GM23248 (cell line): ENCODE measurements around the gene NAIF1. TPM values are rescaled to one million over a fixed set of nuclear protein-coding genes. Genes with fewer than 3 reads are reported as not detected.

Experiments used
- DNase-seq: peaks from one replicate; pipeline ENCODE4 v3.0.0-alpha.2; 2015
- H2AFZ ChIP-seq: fragments of 200-600 bp; sonication (generic); 2 replicates; pipeline ENCODE4 v1.6.1; 2016; ENCODE audit warnings: antibody characterized with exemption
- H3F3A ChIP-seq: fragments of 200-600 bp; sonication (generic); 2 replicates; pipeline ENCODE4 v1.6.1; 2016; ENCODE audit warnings: mild to moderate bottlenecking, antibody characterized with exemption, mixed run types; ENCODE audit not compliant: insufficient read depth
- H3K27ac ChIP-seq: fragments of 200-600 bp; sonication (generic); 2 replicates; pipeline ENCODE4 v1.5.1; 2016; ENCODE audit warnings: mild to moderate bottlenecking
- H3K27me3 ChIP-seq: fragments of 200-600 bp; sonication (generic); replicated peaks from 2 replicates; pipeline ENCODE4 v1.6.1; 2016; ENCODE audit warnings: mild to moderate bottlenecking; ENCODE audit not compliant: insufficient read depth
- H3K36me3 ChIP-seq: fragments of 200-600 bp; sonication (generic); 2 replicates; pipeline ENCODE4 v1.6.1; 2016; ENCODE audit warnings: low read depth, mild to moderate bottlenecking
- H3K4me1 ChIP-seq: fragments of 200-600 bp; sonication (generic); 2 replicates; pipeline ENCODE4 v1.6.1; 2016; ENCODE audit warnings: mild to moderate bottlenecking; ENCODE audit not compliant: insufficient read depth
- H3K4me2 ChIP-seq: fragments of 200-600 bp; sonication (generic); one replicate; pipeline ENCODE4 v1.6.1; 2016; ENCODE audit warnings: mild to moderate bottlenecking; ENCODE audit not compliant: unreplicated experiment
- H3K4me3 ChIP-seq: fragments of 200-600 bp; sonication (generic); 2 replicates; pipeline ENCODE4 v1.5.1; 2016; ENCODE audit warnings: mild to moderate bottlenecking
- H3K79me2 ChIP-seq: fragments of 200-600 bp; sonication (generic); 2 replicates; pipeline ENCODE4 v1.6.1; 2016; ENCODE audit warnings: mild to moderate bottlenecking; ENCODE audit not compliant: insufficient read depth
- H3K9ac ChIP-seq: fragments of 200-600 bp; sonication (generic); 2 replicates; pipeline ENCODE4 v1.6.1; 2016; ENCODE audit warnings: mild to moderate bottlenecking
- H3K9me2 ChIP-seq: fragments of 200-600 bp; sonication (generic); 2 replicates; pipeline ENCODE4 v1.6.1; 2016; ENCODE audit warnings: mixed run types, mild to moderate bottlenecking, moderate library complexity; ENCODE audit not compliant: insufficient read depth
- H3K9me3 ChIP-seq: fragments of 200-600 bp; sonication (generic); one replicate; pipeline ENCODE4 v1.6.1; 2017; ENCODE audit warnings: low read depth
- H4K20me1 ChIP-seq: fragments of 200-600 bp; sonication (generic); 2 replicates; pipeline ENCODE4 v1.6.0; 2016; ENCODE audit not compliant: insufficient read depth
- EZH2 ChIP-seq: fragments of 200-600 bp; sonication (generic); IDR thresholded peaks from 2 replicates; pipeline ENCODE4 v1.6.1; 2018; ENCODE audit warnings: antibody characterized with exemption, mild to moderate bottlenecking; ENCODE audit not compliant: insufficient read depth, poor library complexity, severe bottlenecking
- EZH2phosphoT487 ChIP-seq: fragments of 200-600 bp; sonication (generic); IDR thresholded peaks from 2 replicates; pipeline ENCODE4 v1.6.1; 2018; ENCODE audit warnings: antibody characterized with exemption, moderate library complexity, mild to moderate bottlenecking, low read depth; ENCODE audit not compliant: insufficient read depth
- WGBS, 2 experiments: methylation state at CpG; one replicate each; pipeline ENCODE4 v1.1.6; 2015 to 2017; ENCODE audit warnings: low lambda C conversion rate in 2 of 2, low coverage in 1 of 2; ENCODE audit errors: missing lambda C conversion rate in 2 of 2; 5-methylcytosine and 5-hydroxymethylcytosine counted together
- in situ Hi-C: fragments of 300-500 bp; cut with MboI; formaldehyde crosslinking; loops from 2 replicates; pipeline ENCODE4 v1.15.0; 2020
- polyA plus RNA-seq: library from polyadenylated mRNA; unstranded; fragments of >200 nt; fragmentation: Nextera tagmentation; extraction: Ambion mirVana; gene quantifications from 2 replicates; pipeline ENCODE4 v1.2.1, GENCODE V29; 2016
- total RNA-seq: library from RNA; depleted of rRNA; stranded (reverse); fragments of >200 nt; shearing (Covaris generic); gene quantifications from 2 replicates; pipeline ENCODE4 v1.2.3, GENCODE V29; 2014

The NAIF1 gene
- total and polyA plus RNA-seq, 2 experiments from 2014 or later = 4.8 to 9.5 TPM

DNA sequence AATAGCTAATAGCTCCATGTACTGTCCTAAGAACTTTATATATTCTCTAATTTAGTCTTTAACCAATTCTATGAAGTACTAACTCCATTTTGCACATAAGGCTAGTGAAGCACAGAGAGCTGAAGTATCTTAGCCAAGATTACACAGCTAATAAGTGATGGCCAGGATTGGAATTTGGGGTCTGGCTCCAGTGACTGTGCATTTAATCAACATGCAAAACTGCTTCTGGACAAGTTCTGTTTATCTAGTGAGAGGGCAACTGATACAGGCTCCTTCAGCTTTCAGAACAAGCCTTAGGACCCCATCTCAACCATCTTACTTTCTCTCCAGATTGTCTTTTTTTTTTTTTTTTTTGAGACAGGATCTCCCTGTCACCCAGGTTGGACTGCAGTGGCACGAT is 22.2 kb upstream of the NAIF1 start:
- H2AFZ ChIP-seq = no peak overlapping the region
- no peak overlapping the region for H3K27ac ChIP-seq
- peaks cover 88% of the 10 kb centered on the region for H3K79me2 ChIP-seq
- H4K20me1 ChIP-seq = no peaks in the 10 kb centered on the region
- 100% methylated on average over 1 of the region's 1 CpG for WGBS, 2 experiments
- no peaks in the 10 kb centered on the region for H3K27me3 ChIP-seq
- H3K4me1 ChIP-seq = peaks cover 21% of the 10 kb centered on the region
- H3K4me3 ChIP-seq = no peak overlapping the region
- no peaks in the 10 kb centered on the region for H3K9me2 ChIP-seq
- DNase-seq = no peak
- no peaks in the 10 kb centered on the region for H3K36me3 ChIP-seq
- H3K4me2 ChIP-seq = no peak overlapping the region
- H3K9me3 ChIP-seq = no peaks in the 10 kb centered on the region
- no peak for TF ChIP-seq EZH2
- TF ChIP-seq EZH2phosphoT487 = no peak
- no peak overlapping the region for H3K9ac ChIP-seq
- peaks cover 16% of the 10 kb centered on the region for H3F3A ChIP-seq
- in situ Hi-C loops = no loop called here

DNA sequence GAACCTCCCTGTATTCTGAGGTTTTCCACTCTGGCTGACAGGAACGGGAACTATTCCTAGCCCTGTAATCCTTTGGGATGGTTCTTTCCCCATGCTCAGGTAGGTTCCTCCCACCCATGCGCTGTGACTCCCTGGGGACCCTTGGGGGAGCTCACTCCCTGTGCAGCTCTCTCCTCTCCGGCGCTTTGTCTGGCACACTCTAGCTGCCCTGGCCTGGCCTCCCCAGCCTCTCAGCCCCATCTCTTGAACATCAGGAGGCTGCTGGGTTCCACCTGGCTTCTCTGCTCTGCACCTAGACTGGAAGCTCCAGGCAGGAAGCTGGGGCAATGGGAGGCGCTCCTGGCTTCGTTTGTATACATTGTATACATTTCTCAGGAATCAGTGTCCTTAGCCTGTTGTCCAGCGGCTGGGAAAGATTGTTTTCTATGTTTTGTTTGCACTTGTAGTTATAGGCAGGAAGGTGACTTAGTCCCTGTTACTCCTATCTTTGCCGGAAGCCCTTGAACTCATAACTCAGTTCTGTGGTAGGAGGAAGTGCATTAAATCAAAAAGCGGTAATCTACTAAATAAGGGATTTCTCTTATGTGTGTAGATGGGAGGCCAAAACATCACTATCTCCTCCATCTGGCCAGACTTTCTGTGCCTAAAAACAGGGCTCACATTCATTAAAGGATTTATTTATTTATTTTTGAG is 21.3 kb upstream of the NAIF1 start:
- WGBS, 2 experiments = 80 to 83% methylated on average over 9 of the region's 9 CpGs
- in situ Hi-C loops = no loop called here
- Histone ChIP-seq H3K4me3 (no peak overlapping the region), H3K4me1 (peaks cover 12% of the 10 kb centered on the region), H3K79me2 (peaks cover 93% of the 10 kb centered on the region), H3K4me2 (no peak overlapping the region), H3K27me3 (no peaks in the 10 kb centered on the region), H3F3A (peaks cover 7% of the 10 kb centered on the region), H3K9me2 (no peaks in the 10 kb centered on the region), H3K27ac (no peak overlapping the region), H3K9me3 (no peaks in the 10 kb centered on the region), H2AFZ (no peak overlapping the region), H4K20me1 (no peaks in the 10 kb centered on the region), H3K9ac (no peak overlapping the region), H3K36me3 (no peaks in the 10 kb centered on the region)
- no peak for DNase-seq
- TF ChIP-seq EZH2phosphoT487 (no peak), EZH2 (no peak)

DNA sequence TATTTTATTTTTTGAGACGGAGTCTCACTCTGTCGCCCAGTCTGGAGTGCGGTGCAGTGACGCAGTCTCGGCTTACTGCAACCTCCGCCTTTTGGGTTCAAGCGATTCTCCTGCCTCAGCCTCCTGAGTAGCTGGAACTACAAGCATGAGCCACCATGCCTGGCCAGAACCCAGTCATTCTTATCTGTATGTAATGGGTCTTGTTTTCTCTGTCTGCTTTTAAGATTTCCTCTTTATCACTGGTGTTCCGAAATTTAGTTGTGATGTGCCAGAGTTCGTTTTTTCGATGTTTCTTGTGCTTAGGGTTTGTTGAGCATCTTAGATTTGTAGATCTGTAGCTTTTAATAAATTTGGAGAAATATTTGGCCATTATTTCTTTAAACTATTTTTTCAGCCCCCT is 20.1 kb upstream of the NAIF1 start:
- no peak overlapping the region for H2AFZ ChIP-seq
- H3K79me2 ChIP-seq = peaks cover 91% of the 10 kb centered on the region
- H4K20me1 ChIP-seq = no peaks in the 10 kb centered on the region
- peaks cover under 1% of the 10 kb centered on the region; the same call in 1 of the 2 replicates for H3F3A ChIP-seq
- no peaks in the 10 kb centered on the region for H3K9me3 ChIP-seq
- no peak for DNase-seq
- H3K4me3 ChIP-seq = no peak overlapping the region
- no peaks in the 10 kb centered on the region for H3K27me3 ChIP-seq
- H3K4me1 ChIP-seq = peaks cover 8% of the 10 kb centered on the region
- no peak overlapping the region for H3K9ac ChIP-seq
- no peak overlapping the region for H3K4me2 ChIP-seq
- WGBS, 2 experiments = 74 to 75% methylated on average over 10 of the region's 10 CpGs
- no peaks in the 10 kb centered on the region for H3K36me3 ChIP-seq
- no peak for TF ChIP-seq EZH2
- TF ChIP-seq EZH2phosphoT487 = no peak
- no peak overlapping the region for H3K27ac ChIP-seq
- H3K9me2 ChIP-seq = no peaks in the 10 kb centered on the region
- in situ Hi-C loops = no loop called here

DNA sequence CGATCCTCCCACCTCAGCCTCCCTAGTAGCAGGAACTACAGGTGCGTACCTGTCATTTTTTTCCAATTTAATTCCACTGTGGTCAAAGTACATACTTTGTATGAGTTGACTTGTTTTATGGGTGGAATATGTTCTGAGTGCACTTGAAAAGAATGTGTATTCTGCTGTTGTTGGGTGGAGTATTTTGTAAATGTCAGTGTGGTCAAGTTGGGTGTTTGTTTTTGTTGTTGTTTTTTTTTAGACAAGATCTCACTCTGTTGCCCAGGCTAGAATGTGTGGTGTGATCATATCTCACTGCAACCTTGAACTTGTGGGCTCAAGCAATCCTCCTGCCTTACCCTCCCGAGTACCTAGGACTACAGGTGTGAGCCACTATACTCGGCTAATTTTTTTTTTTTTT is 18.8 kb upstream of the NAIF1 start:
- Histone ChIP-seq H3K4me2 (no peak overlapping the region), H3F3A (peaks cover 12% of the 10 kb centered on the region), H4K20me1 (no peaks in the 10 kb centered on the region), H3K9me2 (no peaks in the 10 kb centered on the region), H3K9ac (no peak overlapping the region), H3K9me3 (no peaks in the 10 kb centered on the region), H3K4me1 (peaks cover 14% of the 10 kb centered on the region), H3K36me3 (no peaks in the 10 kb centered on the region), H3K27me3 (no peaks in the 10 kb centered on the region), H3K4me3 (no peak overlapping the region), H3K27ac (no peak overlapping the region), H2AFZ (no peak overlapping the region), H3K79me2 (peaks cover 79% of the 10 kb centered on the region)
- no peak for DNase-seq
- WGBS, 2 experiments = 98 to 99% methylated on average over 4 of the region's 4 CpGs
- TF ChIP-seq EZH2phosphoT487 (no peak), EZH2 (no peak)
- in situ Hi-C loops = no loop called here
